H1 (cell line): ENCODE data around the gene AUH. TPM values are rescaled to one million over a fixed set of nuclear protein-coding genes. Genes with fewer than 3 reads are reported as not detected.

ENCODE experiments used
- CEBPB ChIP-seq: IDR thresholded peaks from 2 replicates; pipeline ENCODE4 v1.6.1; 2012; ENCODE audit warnings: low read depth, low read length
- CHD7 ChIP-seq: fragments of 300-600 bp; sonication (generic); IDR thresholded peaks from 2 replicates; pipeline ENCODE4 v1.7.1; 2012; ENCODE audit warnings: low read length, moderate library complexity, mild to moderate bottlenecking, inconsistent platforms; ENCODE audit not compliant: insufficient replicate concordance
- CTBP2 ChIP-seq: IDR thresholded peaks from 2 replicates; pipeline ENCODE4 v1.7.0; 2011; ENCODE audit warnings: borderline replicate concordance, mild to moderate bottlenecking, moderate library complexity, mixed read lengths, low read length; ENCODE audit not compliant: insufficient read depth, insufficient read length
- MAFK ChIP-seq: IDR thresholded peaks from 2 replicates; pipeline ENCODE4 v1.6.1; 2012; ENCODE audit warnings: low read depth, mild to moderate bottlenecking, improper control_type of control experiment, low read length
- NRF1 ChIP-seq: IDR thresholded peaks from 2 replicates; pipeline ENCODE4 v1.6.1; 2011; ENCODE audit warnings: mild to moderate bottlenecking, low read depth, low read length, improper control_type of control experiment
- RAD21 ChIP-seq, 2 experiments: IDR thresholded peaks in 1 of 2; conservative IDR thresholded peaks in 1 of 2; 2 replicates each; pipeline ENCODE4 v1.6.1; 2011; ENCODE audit warnings: low read depth in 2 of 2, low read length in 2 of 2, improper control_type of control experiment in 1 of 2, inconsistent platforms in 1 of 2, mild to moderate bottlenecking in 1 of 2, moderate library complexity in 1 of 2
- SAP30 ChIP-seq: fragments of 300-600 bp; sonication (generic); IDR thresholded peaks from 2 replicates; pipeline ENCODE4 v1.7.1; 2012; ENCODE audit warnings: low read length, moderate library complexity, mild to moderate bottlenecking, inconsistent platforms; ENCODE audit not compliant: insufficient read depth, insufficient replicate concordance
- SUZ12 ChIP-seq: fragments of 200-600 bp; sonication (generic); IDR thresholded peaks from 2 replicates; pipeline ENCODE4 v1.6.1; 2012; ENCODE audit warnings: mild to moderate bottlenecking, inconsistent platforms, low read length, moderate library complexity, mixed read lengths
- TAF1 ChIP-seq: IDR thresholded peaks from 2 replicates; pipeline ENCODE4 v1.6.1; 2011; ENCODE audit warnings: mild to moderate bottlenecking, low read depth, low read length
- TBP ChIP-seq: IDR thresholded peaks from 2 replicates; pipeline ENCODE4 v1.6.1; 2011; ENCODE audit warnings: low read depth, low read length, improper control_type of control experiment
- polyA plus RNA-seq, 7 experiments: library from polyadenylated mRNA; depleted of rRNA in 3 of 7; stranded (reverse) in 5 of 7; unstranded in 2 of 7; fragments of >200 nt in 5 of 7; fragments of 200-250 nt in 2 of 7; gene quantifications; 1 replicate in 5 of 7; 2 replicates in 1 of 7; 4 replicates in 1 of 7; pipeline versions ENCODE4 v1.2.1 to v1.2.3, GENCODE V29; 2011 to 2013; ENCODE audit warnings: missing spikeins in 2 of 7, mixed read lengths in 2 of 7
- total RNA-seq: library from RNA; stranded (reverse); fragmentation: NEBNext Ultra II Directional; extraction: Animal tissue kit (Norgen Biotek cat#: 25700); gene quantifications from 2 replicates; pipeline ENCODE4 v1.2.1, GENCODE V29; 2021
- TF ChIP-seq, protein P1 (sequence below): IDR thresholded peaks from 2 replicates; pipeline ENCODE4 v1.6.1; 2011; ENCODE audit warnings: low read depth, mild to moderate bottlenecking, low read length; ENCODE audit not compliant: insufficient read depth

Gene AUH
- total and polyA plus RNA-seq, 2 of the 8 experiments (the other 6 are each of a cell fraction or from before 2014, with no cell fraction given), result 5.8 to 21.9 TPM

DNA sequence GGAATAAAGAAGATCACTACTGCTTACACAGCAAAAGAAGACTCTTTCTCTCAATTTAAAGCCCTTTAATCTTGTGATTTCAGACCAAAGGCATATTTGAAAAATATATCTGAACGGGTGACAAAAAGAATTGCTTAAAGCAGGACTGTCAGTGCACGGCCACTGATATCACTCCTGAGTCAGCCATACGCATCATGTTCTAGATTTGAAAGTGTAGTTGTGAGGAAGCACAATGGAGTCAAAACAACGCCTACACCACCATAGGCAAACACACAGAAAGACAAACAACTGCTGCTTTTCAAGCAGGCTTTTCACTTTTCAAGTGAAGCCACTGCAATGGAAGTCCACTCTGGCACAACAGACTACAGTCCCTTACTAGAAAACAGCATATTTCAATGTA, 141.7 kb downstream of the AUH start (continued):
- TF ChIP-seq CHD7 (no peak), CEBPB (no peak), CTBP2 (no peak), NRF1 (no peak), SAP30 (no peak), TAF1 (no peak), TBP (no peak), MAFK (no peak), RAD21 (IDR thresholded peaks at IDR 0.05 in 1 of 2, conservative IDR thresholded peaks at IDR 0.05 in 1 of 2; ENCODE audit: low read depth in 2 of 2, low read length in 2 of 2) (no peak), SUZ12 (no peak)
- TF ChIP-seq, protein P1, sequence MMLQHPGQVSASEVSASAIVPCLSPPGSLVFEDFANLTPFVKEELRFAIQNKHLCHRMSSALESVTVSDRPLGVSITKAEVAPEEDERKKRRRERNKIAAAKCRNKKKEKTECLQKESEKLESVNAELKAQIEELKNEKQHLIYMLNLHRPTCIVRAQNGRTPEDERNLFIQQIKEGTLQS, result no peak
